ENCODE results near the gene CHD2. TPM values are rescaled to one million over a fixed set of nuclear protein-coding genes. Genes with fewer than 3 reads are reported as not detected.

CHD2 gene
- polyA plus RNA-seq, 2 of the 4 experiments (the other 2 are of a cell fraction) = 29.5 to 68.2 TPM

- TF ChIP-seq TFCP2L1 (CRISPR knock-in tag; IDR thresholded peaks at IDR 0.05) (peak; percentile 51; the same call in 1 of the 2 replicates), HOXA7 (CRISPR knock-in tag; IDR thresholded peaks at IDR 0.05) (no peak; the same call in 1 of the 2 replicates), JUNB (IDR thresholded peaks at IDR 0.05) (no peak), NR3C1 (IDR thresholded peaks at IDR 0.05) (no peak), ZFP36 (IDR thresholded peaks at IDR 0.05; ENCODE audit: borderline replicate concordance, partially characterized antibody) (no peak), CEBPB (IDR thresholded peaks at IDR 0.05) (no peak; a peak in 1 of 4 replicates), POLR2A (IDR thresholded peaks at IDR 0.05; ENCODE audit: low read length) (no peak), RNF2 (IDR thresholded peaks at IDR 0.05; ENCODE audit: borderline replicate concordance, low read depth) (no peak), CBX2 (IDR thresholded peaks at IDR 0.05; ENCODE audit: borderline replicate concordance, low read depth) (no peak), E2F6 (IDR thresholded peaks at IDR 0.05; ENCODE audit: borderline replicate concordance, low read depth) (no peak), KDM1A (IDR thresholded peaks at IDR 0.05; ENCODE audit: low read depth) (no peak), FOXS1 (CRISPR knock-in tag; IDR thresholded peaks at IDR 0.05) (no peak), REST (IDR thresholded peaks at IDR 0.05) (no peak), SREBF2 (IDR thresholded peaks at IDR 0.05) (no peak), NPAS2 (CRISPR knock-in tag; IDR thresholded peaks at IDR 0.05; ENCODE audit: borderline replicate concordance) (no peak), EHMT2 (IDR thresholded peaks at IDR 0.05; ENCODE audit: low read depth) (no peak), ZNF302 (CRISPR knock-in tag; IDR thresholded peaks at IDR 0.05) (no peak), POLR2AphosphoS2 (conservative IDR thresholded peaks at IDR 0.05; ENCODE audit: low read length) (peak; percentile 67; the same call in 1 of the 2 replicates), RARB (CRISPR knock-in tag; IDR thresholded peaks at IDR 0.05) (no peak; the same call in 1 of the 2 replicates), MAX (IDR thresholded peaks at IDR 0.05) (0 out of 2 replicates have a peak, but pooled peaks have one; percentile 21), HDAC2 (IDR thresholded peaks at IDR 0.05) (no peak)
- TF ChIP-seq, protein P1, sequence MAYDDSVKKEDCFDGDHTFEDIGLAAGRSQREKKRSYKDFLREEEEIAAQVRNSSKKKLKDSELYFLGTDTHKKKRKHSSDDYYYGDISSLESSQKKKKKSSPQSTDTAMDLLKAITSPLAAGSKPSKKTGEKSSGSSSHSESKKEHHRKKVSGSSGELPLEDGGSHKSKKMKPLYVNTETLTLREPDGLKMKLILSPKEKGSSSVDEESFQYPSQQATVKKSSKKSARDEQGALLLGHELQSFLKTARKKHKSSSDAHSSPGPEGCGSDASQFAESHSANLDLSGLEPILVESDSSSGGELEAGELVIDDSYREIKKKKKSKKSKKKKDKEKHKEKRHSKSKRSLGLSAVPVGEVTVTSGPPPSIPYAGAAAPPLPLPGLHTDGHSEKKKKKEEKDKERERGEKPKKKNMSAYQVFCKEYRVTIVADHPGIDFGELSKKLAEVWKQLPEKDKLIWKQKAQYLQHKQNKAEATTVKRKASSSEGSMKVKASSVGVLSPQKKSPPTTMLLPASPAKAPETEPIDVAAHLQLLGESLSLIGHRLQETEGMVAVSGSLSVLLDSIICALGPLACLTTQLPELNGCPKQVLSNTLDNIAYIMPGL (CRISPR knock-in tag; IDR thresholded peaks at IDR 0.05; ENCODE audit: borderline replicate concordance) = no peak
- TF ChIP-seq, protein P2, sequence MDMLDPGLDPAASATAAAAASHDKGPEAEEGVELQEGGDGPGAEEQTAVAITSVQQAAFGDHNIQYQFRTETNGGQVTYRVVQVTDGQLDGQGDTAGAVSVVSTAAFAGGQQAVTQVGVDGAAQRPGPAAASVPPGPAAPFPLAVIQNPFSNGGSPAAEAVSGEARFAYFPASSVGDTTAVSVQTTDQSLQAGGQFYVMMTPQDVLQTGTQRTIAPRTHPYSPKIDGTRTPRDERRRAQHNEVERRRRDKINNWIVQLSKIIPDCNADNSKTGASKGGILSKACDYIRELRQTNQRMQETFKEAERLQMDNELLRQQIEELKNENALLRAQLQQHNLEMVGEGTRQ (IDR thresholded peaks at IDR 0.05) = no peak
- TF ChIP-seq, protein P3, sequence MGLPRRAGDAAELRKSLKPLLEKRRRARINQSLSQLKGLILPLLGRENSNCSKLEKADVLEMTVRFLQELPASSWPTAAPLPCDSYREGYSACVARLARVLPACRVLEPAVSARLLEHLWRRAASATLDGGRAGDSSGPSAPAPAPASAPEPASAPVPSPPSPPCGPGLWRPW (IDR thresholded peaks at IDR 0.05) = no peak
Measured at GRCh38 chr15:92901072-92901761, 1.1 kb downstream of the CHD2 start (continued).

All from A549 (cell line).